Parathyroid adenoma (tissue), 2 donors: ENCODE measurements around the gene ZSCAN22.

Source experiments
- H2AFZ ChIP-seq: fragments of 300-600 bp; sonication (generic); one replicate; pipeline ENCODE4 v1.7.0; 2017; ENCODE audit warnings: antibody characterized with exemption, mild to moderate bottlenecking
- H3K27ac ChIP-seq: fragments of 300-600 bp; sonication (generic); one replicate; pipeline ENCODE4 v1.7.0; 2017
- H3K27me3 ChIP-seq: fragments of 300-600 bp; sonication (generic); one replicate; pipeline ENCODE4 v1.7.0; 2017; ENCODE audit warnings: low read length; ENCODE audit not compliant: control insufficient read depth, insufficient read depth
- H3K36me3 ChIP-seq: fragments of 300-600 bp; sonication (generic); one replicate; pipeline ENCODE4 v1.7.0; 2017; ENCODE audit warnings: low read length; ENCODE audit not compliant: control insufficient read depth, insufficient read depth
- H3K4me1 ChIP-seq: fragments of 300-600 bp; sonication (generic); one replicate; pipeline ENCODE4 v1.7.0; 2017; ENCODE audit warnings: control low read depth
- H3K4me2 ChIP-seq: fragments of 300-600 bp; sonication (generic); one replicate; pipeline ENCODE4 v1.7.0; 2017; ENCODE audit warnings: low read length
- H3K4me3 ChIP-seq: fragments of 300-600 bp; sonication (generic); one replicate; pipeline ENCODE4 v1.7.0; 2017; ENCODE audit warnings: low read depth, low read length
- H3K79me2 ChIP-seq: fragments of 300-600 bp; sonication (generic); one replicate; pipeline ENCODE4 v1.7.0; 2017; ENCODE audit warnings: control low read depth
- H3K9ac ChIP-seq: fragments of 300-600 bp; sonication (generic); one replicate; pipeline ENCODE4 v1.7.0; 2017; ENCODE audit warnings: mild to moderate bottlenecking
- H3K9me3 ChIP-seq: fragments of 300-600 bp; sonication (generic); one replicate; pipeline ENCODE4 v1.7.0; 2017; ENCODE audit warnings: low read length; ENCODE audit not compliant: control insufficient read depth
- TF ChIP-seq, protein P1 (sequence below): fragments of 300-600 bp; sonication (generic); IDR thresholded peaks from one replicate; pipeline ENCODE4 v1.7.0; 2017; ENCODE audit warnings: antibody characterized with exemption, mild to moderate bottlenecking
- donor health status: primary hyperparathyroidism.

The ZSCAN22 gene

GRCh38 chr19:58350001-58350861 is 23.4 kb downstream of the ZSCAN22 start:
- Histone ChIP-seq H3K9me3 (no peaks in the 10 kb centered on the region), H3K4me1 (peaks cover 12% of the 10 kb centered on the region), H3K27me3 (no peaks in the 10 kb centered on the region), H3K4me2 (no peak overlapping the region), H2AFZ (no peak overlapping the region), H3K4me3 (no peak overlapping the region), H3K9ac (no peak overlapping the region), H3K79me2 (peaks cover 20% of the 10 kb centered on the region), H3K27ac (no peak overlapping the region), H3K36me3 (no peaks in the 10 kb centered on the region)
- TF ChIP-seq, protein P1, sequence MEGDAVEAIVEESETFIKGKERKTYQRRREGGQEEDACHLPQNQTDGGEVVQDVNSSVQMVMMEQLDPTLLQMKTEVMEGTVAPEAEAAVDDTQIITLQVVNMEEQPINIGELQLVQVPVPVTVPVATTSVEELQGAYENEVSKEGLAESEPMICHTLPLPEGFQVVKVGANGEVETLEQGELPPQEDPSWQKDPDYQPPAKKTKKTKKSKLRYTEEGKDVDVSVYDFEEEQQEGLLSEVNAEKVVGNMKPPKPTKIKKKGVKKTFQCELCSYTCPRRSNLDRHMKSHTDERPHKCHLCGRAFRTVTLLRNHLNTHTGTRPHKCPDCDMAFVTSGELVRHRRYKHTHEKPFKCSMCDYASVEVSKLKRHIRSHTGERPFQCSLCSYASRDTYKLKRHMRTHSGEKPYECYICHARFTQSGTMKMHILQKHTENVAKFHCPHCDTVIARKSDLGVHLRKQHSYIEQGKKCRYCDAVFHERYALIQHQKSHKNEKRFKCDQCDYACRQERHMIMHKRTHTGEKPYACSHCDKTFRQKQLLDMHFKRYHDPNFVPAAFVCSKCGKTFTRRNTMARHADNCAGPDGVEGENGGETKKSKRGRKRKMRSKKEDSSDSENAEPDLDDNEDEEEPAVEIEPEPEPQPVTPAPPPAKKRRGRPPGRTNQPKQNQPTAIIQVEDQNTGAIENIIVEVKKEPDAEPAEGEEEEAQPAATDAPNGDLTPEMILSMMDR, result no peak

DNA sequence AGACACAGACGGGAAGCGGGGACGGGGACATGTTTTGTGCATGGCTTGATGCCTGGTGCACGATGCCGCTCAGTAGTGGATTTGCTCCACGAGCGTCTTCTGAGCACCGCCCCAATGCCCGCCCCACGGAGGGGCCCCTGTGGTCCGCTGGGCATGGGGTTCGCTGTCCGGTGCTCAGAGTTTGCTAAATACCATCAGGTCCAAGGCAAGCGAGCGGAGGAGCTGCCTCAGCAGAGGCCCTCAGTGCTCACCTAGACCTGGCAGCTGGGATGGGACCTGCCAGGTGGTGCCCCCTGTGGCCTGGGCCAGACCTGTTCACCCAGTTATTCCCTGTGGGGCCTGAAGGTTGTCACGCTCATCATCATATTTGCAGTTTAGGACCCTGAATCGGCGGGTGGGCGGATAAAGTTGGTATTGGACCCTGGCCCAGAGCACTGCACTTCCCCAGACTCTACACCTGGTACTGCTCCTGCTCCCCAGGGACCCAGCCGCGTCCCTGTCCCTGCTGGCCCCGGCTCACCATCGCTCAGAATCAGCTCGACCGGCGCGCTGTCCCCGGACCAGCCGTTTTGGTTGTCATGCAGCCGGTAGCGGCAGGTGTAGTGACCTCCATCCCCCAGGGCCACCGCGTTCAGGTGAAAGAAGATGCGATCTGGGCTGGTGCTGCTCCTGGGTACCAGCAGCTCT is 24.2 kb downstream of the ZSCAN22 start:
- TF ChIP-seq, protein P1, result no peak
- Histone ChIP-seq H3K4me3 (no peak overlapping the region), H3K9ac (no peak overlapping the region), H3K9me3 (no peaks in the 10 kb centered on the region), H3K27ac (no peak overlapping the region), H3K36me3 (no peaks in the 10 kb centered on the region), H2AFZ (no peak overlapping the region), H3K27me3 (no peaks in the 10 kb centered on the region), H3K79me2 (peaks cover 20% of the 10 kb centered on the region), H3K4me1 (peaks cover 9% of the 10 kb centered on the region), H3K4me2 (no peak overlapping the region)

DNA sequence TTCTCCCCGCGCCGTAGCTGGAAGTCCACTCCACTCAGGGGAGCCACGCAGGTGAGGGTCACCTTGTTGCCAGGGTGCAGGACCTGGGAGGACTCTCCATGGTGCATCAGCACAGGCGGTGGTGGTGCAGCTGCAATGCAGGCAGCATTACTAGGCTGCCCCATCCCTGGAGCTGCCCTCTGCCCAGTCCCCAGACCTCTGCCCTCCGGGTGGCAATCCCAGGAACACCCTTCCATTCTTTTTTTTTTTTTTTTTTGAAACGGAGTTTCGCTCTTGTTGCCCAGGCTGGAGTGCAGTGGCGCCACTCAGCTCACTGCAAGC is 24.7 kb downstream of the ZSCAN22 start:
- H3K27me3 ChIP-seq, result no peaks in the 10 kb centered on the region
- H2AFZ ChIP-seq, result no peak overlapping the region

GRCh38 chr19:58351990-58352755 is 25.4 kb downstream of the ZSCAN22 start:
- TF ChIP-seq, protein P1, result no peak
- Histone ChIP-seq H3K79me2 (peaks cover 20% of the 10 kb centered on the region), H3K36me3 (no peaks in the 10 kb centered on the region), H3K27me3 (no peaks in the 10 kb centered on the region), H3K4me2 (no peak overlapping the region), H3K9ac (no peak overlapping the region), H2AFZ (no peak overlapping the region), H3K4me1 (no peaks in the 10 kb centered on the region), H3K4me3 (no peak overlapping the region), H3K27ac (no peak overlapping the region), H3K9me3 (no peaks in the 10 kb centered on the region)

More for the DNA sequence above, 24.7 kb downstream of the ZSCAN22 start:
- H3K9me3 ChIP-seq, result no peaks in the 10 kb centered on the region
- H3K4me2 ChIP-seq, result no peak overlapping the region
- no peaks in the 10 kb centered on the region for H3K36me3 ChIP-seq
- no peak overlapping the region for H3K4me3 ChIP-seq
- no peak overlapping the region for H3K27ac ChIP-seq
- TF ChIP-seq, protein P1, result no peak
- peaks cover 20% of the 10 kb centered on the region for H3K79me2 ChIP-seq
- no peak overlapping the region for H3K9ac ChIP-seq
- peaks cover 4% of the 10 kb centered on the region for H3K4me1 ChIP-seq
